Prostate gland (tissue), 2 donors: ENCODE results near the gene PPP2R5D. TPM values are rescaled to one million over a fixed set of nuclear protein-coding genes. Genes with fewer than 3 reads are reported as not detected.

Source experiments
- DNase-seq: peaks from one replicate; pipeline ENCODE4 v3.0.0-alpha.2; 2019; ENCODE audit warnings: low spot score
- H3K27ac ChIP-seq, 2 donors: fragments of 200-600 bp; sonication (generic); 2 replicates each; pipeline ENCODE4 v1.5.1; 2017 to 2019
- H3K27me3 ChIP-seq: fragments of 200-600 bp; sonication (generic); replicated peaks from 2 replicates; pipeline ENCODE4 v1.5.1; 2019; ENCODE audit not compliant: insufficient read depth
- H3K36me3 ChIP-seq, 2 donors: fragments of 200-600 bp; sonication (generic); 1 replicate in 1 of 2; 2 replicates in 1 of 2; pipeline versions ENCODE4 v1.5.1 to v1.8.1; 2017 to 2019
- H3K4me1 ChIP-seq: fragments of 200-600 bp; sonication (generic); replicated peaks from 2 replicates; pipeline ENCODE4 v1.5.1; 2019
- H3K4me3 ChIP-seq, 2 donors: fragments of 200-600 bp; sonication (generic); 2 replicates each; pipeline ENCODE4 v1.5.1; 2017 to 2019
- H3K9me3 ChIP-seq: fragments of 200-600 bp; sonication (generic); 2 replicates; pipeline ENCODE4 v1.5.1; 2017
- CTCF ChIP-seq, 4 experiments: fragments of 200-600 bp in 2 of 4; fragments of 450-650 bp in 2 of 4; sonication (generic) in 2 of 4; IDR thresholded peaks; 1 replicate in 3 of 4; 2 replicates in 1 of 4; pipeline ENCODE4 v1.5.1; 2016 to 2019; ENCODE audit warnings: antibody characterized with exemption in 4 of 4, mild to moderate bottlenecking in 2 of 4, moderate library complexity in 2 of 4
- POLR2A ChIP-seq: fragments of 450-650 bp; IDR thresholded peaks from one replicate; pipeline ENCODE4 v1.6.1; 2016; ENCODE audit warnings: antibody characterized with exemption, mild to moderate bottlenecking
- POLR2AphosphoS5 ChIP-seq: sonication (generic); formaldehyde crosslinking; IDR thresholded peaks from one replicate; pipeline ENCODE4 v1.6.1; 2017; ENCODE audit warnings: antibody characterized with exemption
- WGBS: methylation state at CpG from one replicate; pipeline ENCODE4 v1.1.5; 2018; 5-methylcytosine and 5-hydroxymethylcytosine counted together
- intact Hi-C: fragments of 100-400 bp; cut with DNase I; formaldehyde crosslinking; loops from one replicate; pipeline ENCODE4 v1.14.2; 2022
- total RNA-seq, 2 donors: library from RNA; depleted of rRNA; stranded (reverse); fragments of >200 nt; gene quantifications; one replicate each; pipeline ENCODE4 v1.1.0, GENCODE V29; 2016

PPP2R5D gene
- total RNA-seq, 2 donors from 2014 or later, result 55.1 to 95.9 TPM

GRCh38 chr6:43006251-43006650 lies 21.9 kb downstream of the PPP2R5D start:
- Histone ChIP-seq H3K4me1 (no peaks in the 10 kb centered on the region), H3K36me3 (peaks cover 4 to 10% of the 10 kb centered on the region in 2 donors), H3K9me3 (no peaks in the 10 kb centered on the region), H3K4me3 (no peak overlapping the region), H3K27ac (no peak overlapping the region), H3K27me3 (no peaks in the 10 kb centered on the region)
- WGBS, result 92% methylated on average over 11 of the region's 11 CpGs
- intact Hi-C loops, result no loop called here
- no peak for DNase-seq
- TF ChIP-seq CTCF (IDR thresholded peaks at IDR 0.05) (no peak), POLR2AphosphoS5 (no peak), POLR2A (no peak)

GRCh38 chr6:43007126-43007525 lies 22.8 kb downstream of the PPP2R5D start:
- H3K9me3 ChIP-seq, result no peaks in the 10 kb centered on the region
- WGBS, result 92% methylated on average over 9 of the region's 9 CpGs
- H3K27me3 ChIP-seq, result no peaks in the 10 kb centered on the region
- DNase-seq, result no peak
- H3K36me3 ChIP-seq, result peaks cover 6 to 10% of the 10 kb centered on the region in 2 donors
- no peak overlapping the region for H3K4me3 ChIP-seq
- H3K4me1 ChIP-seq, result no peaks in the 10 kb centered on the region
- H3K27ac ChIP-seq, result no peak overlapping the region
- intact Hi-C loops, result no loop called here
- no peak for TF ChIP-seq POLR2AphosphoS5
- TF ChIP-seq POLR2A, result no peak
- no peak for TF ChIP-seq CTCF (IDR thresholded peaks at IDR 0.05)

GRCh38 chr6:43009124-43009523 lies 24.8 kb downstream of the PPP2R5D start:
- 44% methylated on average over 6 of the region's 6 CpGs for WGBS
- intact Hi-C loops, result no loop called here
- Histone ChIP-seq H3K36me3 (peaks cover 6 to 10% of the 10 kb centered on the region in 2 donors), H3K9me3 (no peaks in the 10 kb centered on the region), H3K27me3 (no peaks in the 10 kb centered on the region), H3K27ac (no peak overlapping the region), H3K4me3 (no peak overlapping the region), H3K4me1 (no peaks in the 10 kb centered on the region)
- TF ChIP-seq POLR2AphosphoS5 (peak; percentile 12), POLR2A (no peak), CTCF (IDR thresholded peaks at IDR 0.05) (peak in 3 of 4 experiments; percentile 22 to 55 (median 48))
- DNase-seq, result peak; percentile 19

- intact Hi-C loops, result loop anchor here (5.0 to 10.0 kb wide), 3 partner anchors 54 to 161 kb away; partner anchors contain the start of gene SRF
- 70% methylated on average over 6 of the region's 6 CpGs for WGBS
- no peaks in the 10 kb centered on the region for H3K27me3 ChIP-seq
- H3K9me3 ChIP-seq, result no peaks in the 10 kb centered on the region
- peaks cover 5% of the 10 kb centered on the region for H3K4me1 ChIP-seq
- no peak overlapping the region for H3K27ac ChIP-seq
- TF ChIP-seq CTCF (IDR thresholded peaks at IDR 0.05) (no peak), POLR2AphosphoS5 (no peak), POLR2A (no peak)
- no peak overlapping the region for H3K4me3 ChIP-seq
- DNase-seq, result no peak
- peaks cover 6 to 10% of the 10 kb centered on the region in 2 donors for H3K36me3 ChIP-seq
These were observed 26.8 kb downstream of the PPP2R5D start for GRCh38 chr6:43011207-43011606.

- intact Hi-C loops, result loop anchor here (5.0 to 10.0 kb wide), 3 partner anchors 52 to 160 kb away; partner anchors contain the start of gene SRF
- Histone ChIP-seq H3K4me1 (peaks cover 8% of the 10 kb centered on the region), H3K9me3 (no peaks in the 10 kb centered on the region), H3K27ac (no peak overlapping the region), H3K36me3 (peaks cover 6 to 10% of the 10 kb centered on the region in 2 donors), H3K27me3 (no peaks in the 10 kb centered on the region), H3K4me3 (no peak overlapping the region)
- TF ChIP-seq POLR2A, result no peak
- no peak for TF ChIP-seq POLR2AphosphoS5
- no peak for TF ChIP-seq CTCF (IDR thresholded peaks at IDR 0.05)
- DNase-seq, result no peak
- 72% methylated on average over 6 of the region's 6 CpGs for WGBS
These were observed 28.0 kb downstream of the PPP2R5D start for GRCh38 chr6:43012364-43012763.
